Body of pancreas (tissue), 4 donors: ENCODE data around the gene ZBTB22.

Experiments
- POLR2A ChIP-seq, 3 donors: fragments of 450-650 bp; IDR thresholded peaks; one replicate each; pipeline ENCODE4 v1.6.1; 2016; ENCODE audit warnings: antibody characterized with exemption in 3 of 3, mild to moderate bottlenecking in 2 of 3
- TF ChIP-seq, protein P1 (sequence below), 7 experiments: fragments of 450-650 bp in 4 of 7; fragments of 200-600 bp in 3 of 7; sonication (generic) in 3 of 7; IDR thresholded peaks; one replicate each; pipeline ENCODE4 v1.5.1; 2016 to 2019; ENCODE audit warnings: antibody characterized with exemption in 7 of 7

GRCh38 chr6:33277663-33278391 is 39.7 kb downstream of the ZBTB22 start:
- TF ChIP-seq, protein P1, sequence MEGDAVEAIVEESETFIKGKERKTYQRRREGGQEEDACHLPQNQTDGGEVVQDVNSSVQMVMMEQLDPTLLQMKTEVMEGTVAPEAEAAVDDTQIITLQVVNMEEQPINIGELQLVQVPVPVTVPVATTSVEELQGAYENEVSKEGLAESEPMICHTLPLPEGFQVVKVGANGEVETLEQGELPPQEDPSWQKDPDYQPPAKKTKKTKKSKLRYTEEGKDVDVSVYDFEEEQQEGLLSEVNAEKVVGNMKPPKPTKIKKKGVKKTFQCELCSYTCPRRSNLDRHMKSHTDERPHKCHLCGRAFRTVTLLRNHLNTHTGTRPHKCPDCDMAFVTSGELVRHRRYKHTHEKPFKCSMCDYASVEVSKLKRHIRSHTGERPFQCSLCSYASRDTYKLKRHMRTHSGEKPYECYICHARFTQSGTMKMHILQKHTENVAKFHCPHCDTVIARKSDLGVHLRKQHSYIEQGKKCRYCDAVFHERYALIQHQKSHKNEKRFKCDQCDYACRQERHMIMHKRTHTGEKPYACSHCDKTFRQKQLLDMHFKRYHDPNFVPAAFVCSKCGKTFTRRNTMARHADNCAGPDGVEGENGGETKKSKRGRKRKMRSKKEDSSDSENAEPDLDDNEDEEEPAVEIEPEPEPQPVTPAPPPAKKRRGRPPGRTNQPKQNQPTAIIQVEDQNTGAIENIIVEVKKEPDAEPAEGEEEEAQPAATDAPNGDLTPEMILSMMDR (IDR thresholded peaks at IDR 0.05), result peak in 1 of 7 experiments; percentile 7
- no peak for TF ChIP-seq POLR2A (IDR thresholded peaks at IDR 0.05)
